GM12864 (cell line): ENCODE results near the gene SGSM2.

Experiments
- DNase-seq: peaks from one replicate; pipeline ENCODE4 v3.0.0-alpha.2; 2011; ENCODE audit warnings: low read depth
- H3K4me3 ChIP-seq: 2 replicates; pipeline ENCODE4 v1.5.1; 2011; ENCODE audit warnings: mild to moderate bottlenecking, low read depth, low read length, control low read depth
- CTCF ChIP-seq: IDR thresholded peaks from 2 replicates; pipeline ENCODE4 v1.5.1; 2011; ENCODE audit warnings: low read depth, mild to moderate bottlenecking, moderate library complexity, low read length, control low read depth, inconsistent platforms; ENCODE audit errors: missing control alignments

The SGSM2 gene

GRCh38 chr17:2362881-2363280 is 25.6 kb downstream of the SGSM2 start:
- DNase-seq, result no peak
- TF ChIP-seq CTCF, result no peak
- no peak overlapping the region for H3K4me3 ChIP-seq

GRCh38 chr17:2363318-2363717 is 26.0 kb downstream of the SGSM2 start:
- DNase-seq, result no peak
- no peak overlapping the region for H3K4me3 ChIP-seq
- TF ChIP-seq CTCF, result no peak

GRCh38 chr17:2363851-2364762 is 26.8 kb downstream of the SGSM2 start:
- H3K4me3 ChIP-seq, result no peak overlapping the region
- no peak for TF ChIP-seq CTCF
- DNase-seq, result no peak

GRCh38 chr17:2364763-2365116 is 27.4 kb downstream of the SGSM2 start:
- TF ChIP-seq CTCF, result no peak
- no peak for DNase-seq
- no peak overlapping the region for H3K4me3 ChIP-seq

- no peak overlapping the region for H3K4me3 ChIP-seq
- TF ChIP-seq CTCF, result no peak
- DNase-seq, result no peak
These were observed 27.8 kb downstream of the SGSM2 start for GRCh38 chr17:2365132-2365531.

- H3K4me3 ChIP-seq, result no peak overlapping the region
- TF ChIP-seq CTCF, result no peak
- DNase-seq, result no peak
These were observed 29.6 kb downstream of the SGSM2 start for GRCh38 chr17:2366747-2367494.
